Osteocyte (in vitro differentiated cells): ENCODE measurements around the gene ARID3C. TPM values are rescaled to one million over a fixed set of nuclear protein-coding genes. Genes with fewer than 3 reads are reported as not detected.

Experiments used
- DNase-seq: peaks from one replicate; pipeline ENCODE4 v3.0.0; 2021; ENCODE audit warnings: mixed read lengths; ENCODE audit not compliant: unreplicated experiment; ENCODE audit errors: extremely low spot score
- H3K27ac Mint-ChIP-seq: one replicate; pipeline ENCODE4 v1.8.0; 2021; ENCODE audit warnings: mild to moderate bottlenecking, mixed read lengths; ENCODE audit not compliant: unreplicated experiment
- H3K27me3 Mint-ChIP-seq: one replicate; pipeline ENCODE4 v1.8.0; 2021; ENCODE audit warnings: mixed read lengths; ENCODE audit not compliant: unreplicated experiment
- H3K36me3 Mint-ChIP-seq: one replicate; pipeline ENCODE4 v1.8.0; 2021; ENCODE audit warnings: mixed read lengths; ENCODE audit not compliant: unreplicated experiment
- H3K4me1 Mint-ChIP-seq: one replicate; pipeline ENCODE4 v1.8.0; 2021; ENCODE audit warnings: mixed read lengths; ENCODE audit not compliant: unreplicated experiment
- H3K4me3 Mint-ChIP-seq: one replicate; pipeline ENCODE4 v1.8.0; 2021; ENCODE audit warnings: mild to moderate bottlenecking, moderate library complexity, mixed read lengths; ENCODE audit not compliant: unreplicated experiment
- H3K9me3 Mint-ChIP-seq: one replicate; pipeline ENCODE4 v1.8.0; 2021; ENCODE audit warnings: mixed read lengths; ENCODE audit not compliant: unreplicated experiment
- CTCF ChIP-seq: fragments of 200-600 bp; sonication (generic); IDR thresholded peaks from 2 replicates; pipeline ENCODE4 v1.5.0; 2021; ENCODE audit warnings: antibody characterized with exemption, mild to moderate bottlenecking, moderate library complexity
- total RNA-seq: library from RNA; stranded (reverse); gene quantifications from 2 replicates; pipeline ENCODE4 v1.2.1, GENCODE V29; 2021

Gene ARID3C
- total RNA-seq, 1 donor from 2014 or later = not detected

DNA sequence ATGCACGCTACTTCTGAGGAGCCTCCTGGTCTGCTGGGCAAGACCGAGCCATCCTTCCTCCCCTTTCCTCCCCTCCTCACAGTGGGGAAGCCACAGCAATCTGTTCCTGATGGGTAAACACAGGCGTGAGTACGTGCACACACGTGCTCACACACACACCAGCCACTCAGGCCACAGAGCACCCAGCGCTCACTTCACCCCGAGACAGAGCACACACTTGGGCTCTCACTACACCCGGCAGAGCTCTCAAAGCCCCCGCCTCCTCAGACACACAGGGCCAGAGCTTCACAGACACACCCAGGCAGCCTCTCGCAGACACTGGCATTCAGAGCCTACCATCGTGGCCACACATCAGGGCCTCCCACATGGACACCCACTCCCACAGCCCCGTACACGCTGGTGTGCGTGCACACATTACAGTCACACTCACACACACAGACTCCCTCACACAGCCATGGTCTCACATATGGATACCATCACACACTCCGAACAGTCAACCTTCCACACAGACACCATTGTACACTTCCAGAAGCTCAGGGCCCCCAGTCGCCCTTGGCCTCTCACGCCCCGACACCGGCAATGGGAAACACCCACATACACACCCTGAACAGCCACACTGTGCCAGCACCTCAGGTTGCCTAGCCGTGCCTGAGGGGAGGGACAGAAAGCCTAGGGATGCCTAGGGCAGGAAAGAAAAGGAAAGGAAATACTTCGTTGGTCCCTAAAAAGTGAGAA, 52.8 kb downstream of the ARID3C start:
- no peaks in the 10 kb centered on the region for H3K36me3 Mint-ChIP-seq
- no peak overlapping the region for H3K27ac Mint-ChIP-seq
- H3K4me3 Mint-ChIP-seq = no peak overlapping the region
- no peak for TF ChIP-seq CTCF
- no peak for DNase-seq
- no peaks in the 10 kb centered on the region for H3K9me3 Mint-ChIP-seq
- H3K27me3 Mint-ChIP-seq = peaks cover 49% of the 10 kb centered on the region
- peaks cover 10% of the 10 kb centered on the region for H3K4me1 Mint-ChIP-seq

DNA sequence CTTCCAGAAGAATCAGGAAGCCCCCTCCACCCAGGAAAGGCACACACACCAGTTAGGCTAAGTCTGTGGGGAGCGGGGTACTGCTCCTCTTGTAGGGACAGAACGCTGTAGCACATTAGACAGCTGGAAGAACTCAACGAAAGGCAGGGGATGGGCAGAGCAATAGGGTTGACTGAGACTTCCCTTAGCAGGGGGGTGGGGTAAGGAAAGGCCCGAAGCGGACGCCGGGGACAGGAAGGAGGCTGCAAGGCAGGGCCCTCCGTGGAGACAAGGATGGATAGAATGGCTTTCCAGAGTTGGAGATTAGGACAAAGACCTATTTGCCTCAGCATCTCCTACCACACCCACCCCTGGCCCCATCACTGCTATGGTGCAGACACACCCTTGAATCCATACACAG, 53.6 kb downstream of the ARID3C start:
- TF ChIP-seq CTCF = no peak

GRCh38 chr9:34574571-34574970, 54.3 kb downstream of the ARID3C start:
- Mint-ChIP-seq H3K27ac (no peak overlapping the region), H3K4me3 (no peak overlapping the region), H3K27me3 (peaks cover 41% of the 10 kb centered on the region), H3K36me3 (no peaks in the 10 kb centered on the region), H3K9me3 (no peaks in the 10 kb centered on the region), H3K4me1 (peaks cover 10% of the 10 kb centered on the region)
- no peak for TF ChIP-seq CTCF
- no peak for DNase-seq

More for the DNA sequence above, 53.6 kb downstream of the ARID3C start:
- Mint-ChIP-seq H3K9me3 (no peaks in the 10 kb centered on the region), H3K4me3 (no peak overlapping the region), H3K27me3 (peaks cover 41% of the 10 kb centered on the region), H3K36me3 (no peaks in the 10 kb centered on the region), H3K27ac (no peak overlapping the region), H3K4me1 (peaks cover 10% of the 10 kb centered on the region)
- DNase-seq = no peak

DNA sequence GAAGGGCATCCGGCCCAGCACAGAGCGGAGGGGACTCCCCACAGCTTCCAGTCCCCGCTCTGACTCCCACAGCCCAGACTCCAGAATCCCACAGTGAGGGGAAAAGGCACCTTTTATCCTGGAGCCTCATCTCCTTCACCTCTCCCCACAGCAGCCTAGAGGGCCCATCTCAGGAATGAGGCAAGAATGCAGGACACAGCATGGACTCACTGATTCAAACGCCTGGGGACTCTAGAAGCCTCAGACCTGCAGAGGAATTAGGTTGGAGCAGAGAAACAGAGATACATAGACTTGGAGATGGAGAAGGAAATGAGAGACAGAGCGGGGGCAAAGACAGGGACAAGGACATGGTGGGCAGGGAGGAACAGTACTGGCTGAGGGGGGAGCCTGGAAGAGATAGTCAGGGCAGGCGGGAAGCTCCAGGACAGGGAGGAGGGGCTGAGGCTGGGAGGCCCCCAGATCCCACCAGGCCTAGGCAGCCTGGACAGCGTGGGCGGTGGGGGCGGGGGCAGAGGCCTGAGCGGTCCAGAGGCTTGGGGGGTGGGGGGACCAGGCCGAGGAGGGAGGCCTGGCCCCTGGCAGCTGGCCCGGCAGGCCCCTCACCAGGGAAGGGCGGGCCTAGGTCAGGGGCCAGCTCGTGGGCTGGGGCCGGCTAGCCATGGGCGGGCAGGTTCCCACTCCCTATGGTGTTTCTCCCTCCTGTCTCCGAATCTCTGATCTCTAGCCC, 55.1 kb downstream of the ARID3C start:
- no peaks in the 10 kb centered on the region for H3K36me3 Mint-ChIP-seq
- DNase-seq = no peak
- H3K27me3 Mint-ChIP-seq = peaks cover 38% of the 10 kb centered on the region
- H3K4me1 Mint-ChIP-seq = peaks cover 7% of the 10 kb centered on the region
- TF ChIP-seq CTCF = no peak
- H3K27ac Mint-ChIP-seq = no peak overlapping the region
- H3K9me3 Mint-ChIP-seq = no peaks in the 10 kb centered on the region
- H3K4me3 Mint-ChIP-seq = no peak overlapping the region

GRCh38 chr9:34572628-34573027, 56.2 kb downstream of the ARID3C start:
- TF ChIP-seq CTCF = no peak
- Mint-ChIP-seq H3K27ac (no peak overlapping the region), H3K4me1 (peaks cover 7% of the 10 kb centered on the region), H3K27me3 (peaks cover 41% of the 10 kb centered on the region), H3K4me3 (no peak overlapping the region), H3K9me3 (no peaks in the 10 kb centered on the region), H3K36me3 (no peaks in the 10 kb centered on the region)
- DNase-seq = no peak
